ENCODE results near the gene SOS1. TPM values are rescaled to one million over a fixed set of nuclear protein-coding genes. Genes with fewer than 3 reads are reported as not detected.
"Not testable (repeated sequence)": the region's sequence is repeated elsewhere in the genome, so short reads cannot be mapped to it uniquely, and the experiment has no call there.

SOS1 gene
- total RNA-seq, 4 donors from 2014 or later: 19.5 to 46.3 (median 33.3) TPM

DNA sequence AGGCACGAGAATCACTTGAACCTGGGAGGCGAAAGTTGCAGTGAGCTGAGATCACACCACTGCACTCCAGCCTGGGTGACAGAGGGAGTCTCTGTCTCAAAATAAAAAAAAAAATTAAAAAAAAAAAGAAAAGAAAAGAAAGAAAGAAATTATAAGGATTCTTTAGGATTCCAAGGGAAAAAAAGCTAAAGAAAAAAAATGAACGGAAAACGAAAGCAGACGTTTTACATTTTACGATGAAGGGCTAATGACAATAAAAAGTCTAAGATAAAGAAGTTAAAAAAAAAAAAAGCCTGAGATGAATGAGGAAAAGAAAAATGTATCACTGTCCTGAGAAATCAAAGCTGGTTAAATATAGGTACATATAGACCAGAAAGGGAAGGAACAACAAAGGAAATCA is 58.5 kb downstream of the SOS1 start:
- in situ Hi-C loops (cut with MboI; ENCODE audit: low sequenced_read_pairs in 4 of 4) (loop anchor here (5.0 to 10.0 kb wide), 4 partner anchors 52 to 170 kb away; no protein-coding TSS in a partner anchor), intact Hi-C loops (cut with DNase I; ENCODE audit: low total_unique reads) (no loop called here)
- TF ChIP-seq, protein P1, sequence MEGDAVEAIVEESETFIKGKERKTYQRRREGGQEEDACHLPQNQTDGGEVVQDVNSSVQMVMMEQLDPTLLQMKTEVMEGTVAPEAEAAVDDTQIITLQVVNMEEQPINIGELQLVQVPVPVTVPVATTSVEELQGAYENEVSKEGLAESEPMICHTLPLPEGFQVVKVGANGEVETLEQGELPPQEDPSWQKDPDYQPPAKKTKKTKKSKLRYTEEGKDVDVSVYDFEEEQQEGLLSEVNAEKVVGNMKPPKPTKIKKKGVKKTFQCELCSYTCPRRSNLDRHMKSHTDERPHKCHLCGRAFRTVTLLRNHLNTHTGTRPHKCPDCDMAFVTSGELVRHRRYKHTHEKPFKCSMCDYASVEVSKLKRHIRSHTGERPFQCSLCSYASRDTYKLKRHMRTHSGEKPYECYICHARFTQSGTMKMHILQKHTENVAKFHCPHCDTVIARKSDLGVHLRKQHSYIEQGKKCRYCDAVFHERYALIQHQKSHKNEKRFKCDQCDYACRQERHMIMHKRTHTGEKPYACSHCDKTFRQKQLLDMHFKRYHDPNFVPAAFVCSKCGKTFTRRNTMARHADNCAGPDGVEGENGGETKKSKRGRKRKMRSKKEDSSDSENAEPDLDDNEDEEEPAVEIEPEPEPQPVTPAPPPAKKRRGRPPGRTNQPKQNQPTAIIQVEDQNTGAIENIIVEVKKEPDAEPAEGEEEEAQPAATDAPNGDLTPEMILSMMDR (IDR thresholded peaks at IDR 0.05 in 4 of 5, conservative IDR thresholded peaks at IDR 0.05 in 1 of 5): no peak
- no peak for TF ChIP-seq POLR2A (IDR thresholded peaks at IDR 0.05)

DNA sequence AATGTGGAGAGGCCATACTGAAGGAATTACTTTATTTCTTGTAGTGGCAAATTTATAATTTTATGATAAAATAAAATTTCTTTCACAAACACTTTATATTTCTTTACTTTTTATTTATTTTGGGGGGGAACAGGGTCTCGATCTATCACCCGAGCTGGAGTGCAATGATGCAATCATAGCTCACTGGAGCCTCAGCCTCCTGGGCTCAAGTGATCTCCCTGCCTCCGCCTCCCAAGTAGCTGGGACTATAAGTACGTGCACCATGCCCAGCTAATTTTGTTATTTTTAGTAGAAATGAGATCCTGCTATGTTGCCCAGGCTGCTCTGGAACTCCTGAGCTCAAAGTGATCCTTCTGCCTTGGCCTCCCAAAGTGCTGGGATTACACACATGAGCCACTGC is 59.6 kb downstream of the SOS1 start:
- H3K36me3 ChIP-seq: peaks cover 0 to 6% of the 10 kb centered on the region in 2 donors
- H3K4me3 ChIP-seq: no peak overlapping the region
- ATAC-seq (no peak), DNase-seq (no peak)
- no peaks in the 10 kb centered on the region for H3K27me3 ChIP-seq
- intact Hi-C loops (cut with DNase I; ENCODE audit: low total_unique reads): no loop called here
- in situ Hi-C loops (cut with MboI; ENCODE audit: low sequenced_read_pairs in 4 of 4): loop anchor here (5.0 to 10.0 kb wide), 4 partner anchors 54 to 171 kb away; no protein-coding TSS in a partner anchor
- TF ChIP-seq POLR2A (IDR thresholded peaks at IDR 0.05): no peak
- TF ChIP-seq, protein P1 (IDR thresholded peaks at IDR 0.05 in 4 of 5, conservative IDR thresholded peaks at IDR 0.05 in 1 of 5): no peak
- no peak overlapping the region for H3K27ac ChIP-seq
- H3K4me1 ChIP-seq: peaks cover 3 to 7% of the 10 kb centered on the region in 2 donors
- no peaks in the 10 kb centered on the region for H3K9me3 ChIP-seq

More for the DNA sequence above, 58.5 kb downstream of the SOS1 start:
- H3K4me1 ChIP-seq: peaks cover 3 to 7% of the 10 kb centered on the region in 2 donors
- H3K36me3 ChIP-seq: peaks cover 0 to 8% of the 10 kb centered on the region in 2 donors
- ATAC-seq (no peak), DNase-seq (no peak)
- no peaks in the 10 kb centered on the region for H3K9me3 ChIP-seq
- no peak overlapping the region for H3K4me3 ChIP-seq
- H3K27me3 ChIP-seq: no peaks in the 10 kb centered on the region
- no peak overlapping the region for H3K27ac ChIP-seq

DNA sequence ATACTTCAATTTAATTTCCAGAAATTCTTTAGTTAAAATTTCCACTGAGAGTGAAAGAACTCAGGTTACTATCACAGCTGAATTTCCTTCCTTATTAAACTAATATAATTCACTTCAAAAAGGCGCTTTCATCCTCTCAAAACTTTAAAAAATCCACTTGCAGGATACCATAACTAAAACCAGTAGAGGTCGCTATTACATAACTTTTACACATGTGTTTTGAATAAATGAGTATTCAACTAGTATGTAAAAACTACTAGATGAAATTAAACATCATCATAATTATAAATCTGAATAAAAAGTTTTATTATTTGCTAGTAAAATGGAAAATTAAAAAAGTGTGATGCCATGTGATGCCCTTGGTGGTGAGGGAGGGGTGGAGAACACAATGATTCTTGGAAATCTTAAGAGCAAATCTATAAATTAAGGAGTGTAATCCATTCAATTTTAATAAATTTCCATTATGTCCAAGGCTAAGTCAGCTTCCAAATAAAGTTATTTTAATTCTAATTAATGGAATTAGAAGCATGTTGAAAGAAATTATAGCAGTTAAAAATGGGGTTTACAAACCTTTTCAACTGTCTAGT is 61.4 kb downstream of the SOS1 start:
- Histone ChIP-seq H3K27ac (peak overlapping the region in 1 of 4 donors; percentile 34), H3K9me3 (no peaks in the 10 kb centered on the region), H3K4me3 (no peak overlapping the region), H3K27me3 (no peaks in the 10 kb centered on the region), H3K36me3 (peaks cover 0 to 13% of the 10 kb centered on the region in 2 donors), H3K4me1 (peaks cover 0 to 7% of the 10 kb centered on the region in 2 donors)
- DNase-seq (no peak), ATAC-seq (no peak)
- in situ Hi-C loops (cut with MboI; ENCODE audit: low sequenced_read_pairs in 4 of 4): no loop called here
- TF ChIP-seq POLR2A (IDR thresholded peaks at IDR 0.05): no peak
- TF ChIP-seq, protein P1 (IDR thresholded peaks at IDR 0.05 in 4 of 5, conservative IDR thresholded peaks at IDR 0.05 in 1 of 5): peak; percentile 52 to 80 (median 75)
- intact Hi-C loops (cut with DNase I; ENCODE audit: low total_unique reads): loop anchor here (1.0 kb wide), 2 partner anchors 65 to 169 kb away; no protein-coding TSS in a partner anchor

DNA sequence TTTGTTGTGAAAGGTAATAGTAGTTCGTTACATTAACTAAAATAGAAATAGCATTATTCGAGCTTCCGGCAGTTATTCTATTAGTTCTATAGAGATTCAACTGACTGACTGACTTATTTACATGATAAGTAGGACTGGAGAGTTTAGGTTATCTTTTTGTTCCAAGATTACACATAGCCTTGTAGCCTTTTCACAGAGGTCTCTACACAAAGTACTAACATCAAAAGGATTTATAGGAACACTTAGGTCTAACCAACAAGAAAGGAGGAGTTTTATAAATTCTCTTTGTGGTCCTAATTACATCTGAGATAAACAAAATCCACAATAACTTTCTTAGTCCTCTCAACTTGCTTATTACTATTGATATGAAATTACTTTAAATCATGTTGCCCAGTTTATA is 62.8 kb downstream of the SOS1 start:
- DNase-seq: no peak
- H3K9me3 ChIP-seq: no peaks in the 10 kb centered on the region
- H3K27ac ChIP-seq: no peak overlapping the region
- intact Hi-C loops (cut with DNase I; ENCODE audit: low total_unique reads): no loop called here
- no peaks in the 10 kb centered on the region for H3K27me3 ChIP-seq
- H3K4me1 ChIP-seq: peaks cover 0 to 7% of the 10 kb centered on the region in 2 donors
- in situ Hi-C loops (cut with MboI; ENCODE audit: low sequenced_read_pairs in 4 of 4): no loop called here
- peaks cover 0 to 24% of the 10 kb centered on the region in 2 donors for H3K36me3 ChIP-seq
- no peak for TF ChIP-seq POLR2A (IDR thresholded peaks at IDR 0.05)
- TF ChIP-seq, protein P1 (IDR thresholded peaks at IDR 0.05 in 4 of 5, conservative IDR thresholded peaks at IDR 0.05 in 1 of 5): no peak
- no peak for ATAC-seq
- H3K4me3 ChIP-seq: no peak overlapping the region

DNA sequence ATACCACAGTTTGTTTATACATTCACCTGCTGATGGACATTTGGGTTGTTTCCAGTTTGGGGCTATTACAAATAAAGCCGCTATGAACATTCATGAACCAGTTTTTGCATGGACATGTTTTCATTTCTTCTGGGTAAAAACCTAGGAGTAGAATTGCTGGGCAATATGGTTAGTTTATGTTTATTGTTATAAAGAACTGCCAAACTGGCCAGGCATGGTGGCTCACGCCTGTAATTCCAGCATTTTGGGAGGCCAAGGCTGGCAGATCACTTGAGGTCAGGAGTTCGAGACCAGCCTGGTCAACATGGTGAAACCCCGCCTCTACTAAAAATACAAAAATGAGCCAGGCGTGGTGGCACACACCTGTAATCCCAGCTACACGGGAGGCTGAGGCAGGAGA is 68.2 kb downstream of the SOS1 start:
- ATAC-seq; H3K4me1 ChIP-seq; DNase-seq; H3K27me3 ChIP-seq; H3K4me3 ChIP-seq; intact Hi-C loops (cut with DNase I; ENCODE audit: low total_unique reads); in situ Hi-C loops (cut with MboI; ENCODE audit: low sequenced_read_pairs in 4 of 4); H3K9me3 ChIP-seq; H3K27ac ChIP-seq: not testable (repeated sequence)
- peaks cover 0 to 66% of the 10 kb centered on the region in 2 donors for H3K36me3 ChIP-seq

Measured in gastrocnemius medialis (tissue), 4 donors.